ENCODE measurements around the gene MKNK2.
"Not testable (repeated sequence)": the region's sequence is repeated elsewhere in the genome, so short reads cannot be mapped to it uniquely, and the experiment has no call there.

The MKNK2 gene

GRCh38 chr19:1997353-1998233 is 53.5 kb downstream of the MKNK2 start:
- DNase-seq: no peak
- Mint-ChIP-seq H3K36me3 (peaks cover 40 to 48% of the 10 kb centered on the region in 2 donors), H3K27me3 (no peaks in the 10 kb centered on the region), H3K4me3 (no peak overlapping the region), H3K9me3 (no peaks in the 10 kb centered on the region), H3K27ac (no peak overlapping the region), H3K4me1 (peaks cover 16 to 35% of the 10 kb centered on the region in 2 donors)
- ATAC-seq (replicated peaks): no peak

- DNase-seq: no peak
- no peak overlapping the region for H3K4me3 Mint-ChIP-seq
- H3K36me3 Mint-ChIP-seq: peaks cover 38 to 59% of the 10 kb centered on the region in 2 donors
- no peak for ATAC-seq (replicated peaks)
- H3K4me1 Mint-ChIP-seq: peaks cover 3 to 5% of the 10 kb centered on the region in 2 donors
- H3K27ac Mint-ChIP-seq: no peak overlapping the region
- no peaks in the 10 kb centered on the region for H3K27me3 Mint-ChIP-seq
- H3K9me3 Mint-ChIP-seq: no peaks in the 10 kb centered on the region
These were observed 58.2 kb downstream of the MKNK2 start for GRCh38 chr19:1992759-1993260.

GRCh38 chr19:1991018-1991913 is 59.8 kb downstream of the MKNK2 start:
- Mint-ChIP-seq H3K27ac (peak overlapping the region; percentile 69), H3K36me3 (peaks cover 38 to 60% of the 10 kb centered on the region in 2 donors), H3K4me3 (no peak overlapping the region), H3K27me3 (no peaks in the 10 kb centered on the region), H3K9me3 (no peaks in the 10 kb centered on the region), H3K4me1 (no peaks in the 10 kb centered on the region)
- no peak for DNase-seq
- no peak for ATAC-seq (replicated peaks)

GRCh38 chr19:1990230-1991017 is 60.6 kb downstream of the MKNK2 start:
- H3K4me3 Mint-ChIP-seq: no peak overlapping the region
- peaks cover 35 to 59% of the 10 kb centered on the region in 2 donors for H3K36me3 Mint-ChIP-seq
- H3K4me1 Mint-ChIP-seq: no peaks in the 10 kb centered on the region
- peak overlapping the region; percentile 14 for H3K27ac Mint-ChIP-seq
- ATAC-seq (replicated peaks) (no peak), DNase-seq (no peak)
- no peaks in the 10 kb centered on the region for H3K27me3 Mint-ChIP-seq
- no peaks in the 10 kb centered on the region for H3K9me3 Mint-ChIP-seq

DNA sequence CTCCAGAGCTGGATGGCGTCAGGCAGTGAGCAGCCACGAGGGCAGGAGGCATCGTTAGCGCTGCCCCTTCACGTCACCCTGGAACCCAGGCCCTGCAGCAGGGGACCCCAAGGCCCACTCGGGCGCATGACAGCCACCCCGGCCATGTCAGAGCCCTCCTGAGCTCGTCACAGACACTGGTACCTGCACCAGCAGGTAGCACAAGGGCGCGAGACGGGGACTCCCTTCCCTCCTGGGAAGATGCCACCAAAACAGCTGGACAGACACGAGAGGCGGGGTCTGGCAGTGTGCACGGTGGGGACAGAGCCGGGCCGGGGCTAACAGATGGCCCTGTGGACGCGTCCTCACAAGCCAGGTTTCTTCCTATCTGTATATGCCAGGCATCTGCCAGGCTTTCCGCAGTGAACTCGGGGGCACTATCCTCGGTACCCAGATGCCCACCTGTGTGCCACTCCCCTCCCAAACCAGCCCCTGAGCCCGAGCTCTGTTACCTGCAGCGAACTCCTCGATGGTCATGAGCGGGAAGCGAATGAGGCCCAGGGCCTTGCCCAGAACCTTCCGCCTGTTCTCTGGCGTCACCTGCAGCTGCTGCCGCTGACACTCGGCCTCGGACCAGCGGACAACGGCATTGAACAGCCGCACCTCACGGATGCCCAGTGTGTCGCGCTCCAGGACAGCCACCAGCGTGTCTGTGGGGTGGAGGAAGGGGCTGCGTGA is 61.4 kb downstream of the MKNK2 start:
- Mint-ChIP-seq H3K36me3 (peaks cover 37 to 64% of the 10 kb centered on the region in 2 donors), H3K27ac (peak overlapping the region; percentile 51), H3K4me3 (peak overlapping the region in 1 of 2 donors; percentile 25), H3K4me1 (no peaks in the 10 kb centered on the region), H3K9me3 (no peaks in the 10 kb centered on the region), H3K27me3 (no peaks in the 10 kb centered on the region)
- no peak for DNase-seq
- ATAC-seq (replicated peaks): no peak

GRCh38 chr19:1988464-1988863 is 62.6 kb downstream of the MKNK2 start:
- H3K4me3 Mint-ChIP-seq, H3K9me3 Mint-ChIP-seq, H3K27me3 Mint-ChIP-seq, H3K4me1 Mint-ChIP-seq, DNase-seq, H3K27ac Mint-ChIP-seq: not testable (repeated sequence)
- ATAC-seq (replicated peaks): peak in 1 of 2 donors; percentile 6
- peaks cover 37 to 64% of the 10 kb centered on the region in 2 donors for H3K36me3 Mint-ChIP-seq
